Cardiac atrium fibroblast (primary cell): Measurements from ENCODE around the gene TTLL12. TPM values are rescaled to one million over a fixed set of nuclear protein-coding genes. Genes with fewer than 3 reads are reported as not detected.

Experiments
- total RNA-seq: library from RNA; depleted of rRNA; stranded (reverse); fragments of >200 nt; gene quantifications from 2 replicates; pipeline ENCODE4 v1.2.3, GENCODE V29; 2015

TTLL12 gene
- 29.8 and 31.3 TPM in 2 replicates for total RNA-seq

GRCh38 chr22:43186272-43187170, at the start of gene TTLL12:
Gene TTLL12 (minus strand): TSS chr22:43187134. CDS start chr22:43187069, 65 bp downstream.

GRCh38 chr22:43151251-43152002, 35.5 kb downstream of the TTLL12 start, which contains the start of gene TSPO:
Gene TSPO (plus strand): TSS chr22:43151559. CDS start chr22:43159239, 7,680 bp downstream.

GRCh38 chr22:43142880-43143562, 43.9 kb downstream of the TTLL12 start, which contains the start of gene MCAT:
Gene MCAT (minus strand): TSS chr22:43143398. CDS start chr22:43143348, 50 bp downstream.

Other genes starting within 250 kb of the TTLL12 start
- 30.6 and 34.8 TPM in 2 replicates for gene PACSIN2, start 172.0 kb downstream of the TTLL12 start, total RNA-seq
- gene TTLL1, start 97.7 kb downstream of the TTLL12 start, total RNA-seq: 7.8 and 11.0 TPM in 2 replicates
- gene BIK, start 76.4 kb downstream of the TTLL12 start, total RNA-seq: not detected in 2 replicates
- gene MCAT, start 43.7 kb downstream of the TTLL12 start, total RNA-seq: 13.4 and 19.8 TPM in 2 replicates
- 669 and 696 TPM in 2 replicates for gene TSPO, start 35.6 kb downstream of the TTLL12 start, total RNA-seq
- gene SCUBE1, start 156.2 kb upstream of the TTLL12 start, total RNA-seq: not detected in 2 replicates
- 0.18 TPM in 1 of 2 replicates, not detected in the other for gene MPPED1, start 224.9 kb upstream of the TTLL12 start, total RNA-seq